GM20431 (cell line): ENCODE measurements around the gene SLC22A4.

Experiments used
- in situ Hi-C: fragments of 300-500 bp; cut with MseI, MboI; formaldehyde crosslinking; loops from one replicate; pipeline ENCODE4 v1.15.0; 2020; ENCODE audit warnings: low sequenced_read_pairs; ENCODE audit not compliant: unreplicated experiment

The SLC22A4 gene

DNA sequence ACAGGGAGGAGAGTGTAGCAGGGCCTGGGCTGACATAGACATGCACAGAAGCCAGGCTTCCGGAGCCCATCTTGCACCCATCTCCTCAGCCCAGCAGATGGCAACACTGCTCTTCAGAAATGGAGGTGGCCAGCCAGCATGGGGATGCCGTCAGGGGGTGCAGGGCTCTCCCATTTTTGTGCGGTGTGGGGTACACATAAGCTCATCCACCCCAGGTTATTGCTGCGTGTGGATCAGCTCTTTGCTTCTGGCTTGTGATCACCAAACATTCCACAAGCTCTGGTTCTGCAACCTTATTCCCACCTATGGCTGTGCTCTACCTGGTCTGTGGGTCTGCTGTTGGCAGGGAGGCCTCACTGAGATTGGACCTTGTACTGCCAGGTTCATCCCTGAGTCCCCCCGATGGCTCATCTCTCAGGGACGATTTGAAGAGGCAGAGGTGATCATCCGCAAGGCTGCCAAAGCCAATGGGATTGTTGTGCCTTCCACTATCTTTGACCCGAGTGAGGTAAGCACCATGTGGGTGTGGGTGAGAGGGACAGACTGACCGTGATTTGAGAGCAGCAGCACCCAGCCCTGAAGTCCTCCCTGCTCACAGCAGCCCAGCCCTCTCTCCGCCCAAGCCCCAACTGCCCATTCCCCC lies 92.6 kb downstream of the SLC22A4 start:
- in situ Hi-C loops, result loop anchor here (10.0 to 25.0 kb wide), 2 partner anchors 118 to 451 kb away; partner anchors contain the start of gene SHROOM1

DNA sequence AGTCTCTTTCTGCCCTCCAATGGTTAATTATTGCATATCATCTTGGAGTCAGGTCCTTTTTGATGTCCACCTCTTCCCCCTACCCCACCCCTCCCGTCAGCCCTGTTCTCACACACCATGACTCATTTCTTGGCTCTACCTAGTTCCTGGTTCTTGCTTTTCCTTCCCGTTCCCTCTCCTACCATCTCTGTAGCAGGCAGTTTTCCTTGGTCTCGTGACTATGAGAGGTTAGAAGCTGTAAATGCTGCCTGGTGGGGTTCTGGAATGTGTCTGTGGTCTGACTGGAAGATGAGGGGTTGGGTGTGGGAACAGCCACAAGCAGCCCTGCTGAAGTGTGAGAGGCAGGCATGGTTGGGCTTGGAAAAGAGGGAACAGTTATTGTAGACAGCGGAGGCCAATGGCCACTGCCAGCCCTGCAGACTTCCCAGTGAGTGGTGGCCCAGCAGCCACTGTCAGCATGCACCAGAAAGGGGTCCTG lies 93.5 kb downstream of the SLC22A4 start:
- in situ Hi-C loops, result loop anchor here (10.0 to 25.0 kb wide), 2 partner anchors 117 to 450 kb away; partner anchors contain the start of gene SHROOM1

DNA sequence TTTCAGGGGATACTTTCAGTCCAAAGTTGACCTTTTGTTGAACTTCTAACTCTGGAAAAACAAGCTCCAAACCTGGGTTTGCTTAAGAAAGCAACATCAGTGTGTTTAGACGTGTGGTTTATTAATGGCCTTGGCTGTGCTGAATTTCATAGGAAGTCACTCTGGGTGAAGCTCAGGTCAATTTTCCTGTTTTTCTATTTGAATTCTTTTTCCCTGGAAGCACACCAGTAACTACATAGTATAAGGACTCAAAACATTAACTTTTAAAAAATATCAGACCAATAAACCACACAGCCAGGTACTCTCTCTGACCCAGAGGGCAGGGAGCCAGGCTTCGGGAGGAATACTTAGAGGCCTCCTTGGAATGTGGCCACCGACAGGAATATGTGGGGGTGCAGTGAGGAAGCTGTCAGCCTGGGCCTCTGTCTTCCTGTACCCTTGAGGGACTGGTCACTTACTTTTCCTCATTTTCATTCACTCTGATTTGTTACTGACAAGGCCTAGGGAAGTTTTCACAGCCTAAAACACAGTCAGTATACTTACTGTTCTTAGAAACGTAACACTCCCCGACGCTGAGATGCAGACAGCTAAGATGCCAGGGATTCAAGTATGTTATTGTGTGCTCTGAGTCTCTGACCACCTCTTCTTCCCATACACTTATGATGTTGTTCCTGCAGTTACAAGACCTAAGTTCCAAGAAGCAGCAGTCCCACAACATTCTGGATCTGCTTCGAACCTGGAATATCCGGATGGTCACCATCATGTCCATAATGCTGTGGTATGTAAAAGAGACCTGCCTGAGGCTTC lies 94.3 kb downstream of the SLC22A4 start:
- in situ Hi-C loops, result loop anchor here (10.0 to 25.0 kb wide), 2 partner anchors 116 to 449 kb away; partner anchors contain the start of gene SHROOM1

DNA sequence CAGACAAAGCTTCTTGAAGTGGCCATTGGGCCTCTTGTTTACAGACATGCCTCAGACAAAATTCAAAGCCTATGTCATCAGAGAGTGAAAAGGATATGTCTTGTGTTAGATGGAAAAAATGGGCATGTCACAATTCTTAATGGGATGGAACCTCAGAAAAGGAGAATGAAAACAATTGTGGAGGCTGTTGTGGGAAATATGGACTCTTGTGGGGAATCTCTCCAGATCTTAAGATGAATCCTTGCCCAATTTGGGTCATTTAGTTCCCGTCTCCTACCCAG lies 94.8 kb downstream of the SLC22A4 start:
- in situ Hi-C loops, result loop anchor here (10.0 to 25.0 kb wide), 2 partner anchors 116 to 448 kb away; partner anchors contain the start of gene SHROOM1

DNA sequence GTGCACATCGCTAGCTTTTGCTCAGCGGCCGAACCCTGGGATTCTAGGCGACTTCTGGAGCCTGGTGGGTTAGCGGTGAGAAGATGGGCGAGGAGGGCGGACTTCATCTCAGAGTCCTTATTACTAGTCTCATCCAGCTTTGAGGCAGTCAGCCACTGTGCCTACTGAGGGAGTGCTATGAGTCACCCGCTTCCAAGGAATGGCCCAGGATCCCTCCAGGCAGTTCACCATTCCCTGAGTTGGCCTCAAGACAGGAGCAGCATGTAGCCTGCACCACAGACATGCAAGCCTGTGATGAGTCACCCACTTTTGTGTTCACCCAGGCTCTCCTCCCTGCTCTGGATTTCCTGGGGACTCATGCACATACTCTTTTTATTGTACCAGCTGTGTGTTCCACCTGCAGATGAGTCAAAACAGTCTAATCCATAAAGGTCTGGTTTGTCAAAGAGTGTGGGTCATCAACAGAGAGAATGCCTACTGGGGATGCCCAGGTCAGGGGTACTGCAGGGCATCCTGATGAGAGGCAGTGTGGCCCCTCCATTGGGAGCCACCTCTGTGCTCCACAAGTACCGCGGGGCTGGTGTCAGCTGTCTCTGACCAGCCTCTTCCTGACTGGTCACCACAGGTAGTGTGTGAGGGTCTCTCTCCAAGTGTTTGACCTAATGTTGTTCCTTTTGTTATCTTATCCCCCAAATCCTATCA lies 95.5 kb downstream of the SLC22A4 start:
- in situ Hi-C loops, result loop anchor here (10.0 to 25.0 kb wide), 2 partner anchors 115 to 448 kb away; partner anchors contain the start of gene SHROOM1

DNA sequence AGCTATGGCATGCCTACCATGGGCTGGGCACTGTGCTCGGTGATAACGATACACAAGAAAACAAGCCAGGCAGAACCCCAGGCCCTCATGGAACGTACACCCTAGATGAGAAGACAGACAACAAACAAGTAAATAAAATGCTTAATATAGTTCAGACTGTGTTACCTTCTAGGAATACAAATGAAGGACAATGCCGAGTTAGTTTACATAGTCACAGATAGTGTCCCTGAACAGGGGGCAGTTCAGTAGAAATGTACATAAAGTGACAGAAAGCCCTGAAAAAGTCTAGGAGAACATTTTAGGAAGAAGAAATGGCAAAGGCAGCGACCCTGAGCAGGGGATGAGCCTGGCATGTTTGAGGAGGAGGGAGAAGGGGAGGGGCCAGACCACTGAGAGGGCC lies 97.1 kb downstream of the SLC22A4 start:
- in situ Hi-C loops, result loop anchor here (25.0 kb wide), 1 partner anchor 446 kb away; the partner anchor contains the start of gene SHROOM1

DNA sequence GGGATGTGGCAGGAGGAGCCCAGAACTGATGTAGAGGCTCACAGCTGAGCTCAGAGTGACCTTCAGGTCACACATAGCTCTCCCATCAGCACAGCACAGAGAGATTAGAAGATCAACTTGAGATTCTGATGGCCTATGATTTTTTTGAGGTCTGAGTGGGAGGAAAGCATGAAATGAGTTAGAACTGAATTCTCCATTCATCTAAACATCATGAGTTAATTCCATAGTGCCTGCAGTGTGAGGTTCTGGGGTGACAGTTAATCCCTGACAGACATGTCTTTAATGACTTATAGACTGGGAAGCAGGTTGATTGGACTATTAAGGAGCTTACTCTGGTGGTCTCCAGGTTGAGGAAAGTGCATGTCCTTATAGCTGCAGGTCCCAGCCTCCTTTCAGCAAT lies 97.7 kb downstream of the SLC22A4 start:
- in situ Hi-C loops, result loop anchor here (25.0 kb wide), 1 partner anchor 445 kb away; the partner anchor contains the start of gene SHROOM1

DNA sequence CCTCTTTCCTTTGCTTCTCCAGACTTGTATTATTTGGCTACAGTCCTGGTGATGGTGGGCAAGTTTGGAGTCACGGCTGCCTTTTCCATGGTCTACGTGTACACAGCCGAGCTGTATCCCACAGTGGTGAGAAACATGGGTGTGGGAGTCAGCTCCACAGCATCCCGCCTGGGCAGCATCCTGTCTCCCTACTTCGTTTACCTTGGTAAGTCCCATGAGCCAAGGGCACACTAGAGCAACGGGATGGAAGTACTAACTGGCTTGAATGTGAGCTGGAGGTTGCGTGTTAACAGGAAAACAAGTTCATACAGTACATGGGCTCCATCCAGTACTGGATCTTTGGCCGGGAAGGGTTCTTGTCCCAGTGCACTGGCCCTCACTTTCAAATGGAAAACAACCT lies 98.2 kb downstream of the SLC22A4 start:
- in situ Hi-C loops, result loop anchor here (25.0 kb wide), 1 partner anchor 445 kb away; the partner anchor contains the start of gene SHROOM1

DNA sequence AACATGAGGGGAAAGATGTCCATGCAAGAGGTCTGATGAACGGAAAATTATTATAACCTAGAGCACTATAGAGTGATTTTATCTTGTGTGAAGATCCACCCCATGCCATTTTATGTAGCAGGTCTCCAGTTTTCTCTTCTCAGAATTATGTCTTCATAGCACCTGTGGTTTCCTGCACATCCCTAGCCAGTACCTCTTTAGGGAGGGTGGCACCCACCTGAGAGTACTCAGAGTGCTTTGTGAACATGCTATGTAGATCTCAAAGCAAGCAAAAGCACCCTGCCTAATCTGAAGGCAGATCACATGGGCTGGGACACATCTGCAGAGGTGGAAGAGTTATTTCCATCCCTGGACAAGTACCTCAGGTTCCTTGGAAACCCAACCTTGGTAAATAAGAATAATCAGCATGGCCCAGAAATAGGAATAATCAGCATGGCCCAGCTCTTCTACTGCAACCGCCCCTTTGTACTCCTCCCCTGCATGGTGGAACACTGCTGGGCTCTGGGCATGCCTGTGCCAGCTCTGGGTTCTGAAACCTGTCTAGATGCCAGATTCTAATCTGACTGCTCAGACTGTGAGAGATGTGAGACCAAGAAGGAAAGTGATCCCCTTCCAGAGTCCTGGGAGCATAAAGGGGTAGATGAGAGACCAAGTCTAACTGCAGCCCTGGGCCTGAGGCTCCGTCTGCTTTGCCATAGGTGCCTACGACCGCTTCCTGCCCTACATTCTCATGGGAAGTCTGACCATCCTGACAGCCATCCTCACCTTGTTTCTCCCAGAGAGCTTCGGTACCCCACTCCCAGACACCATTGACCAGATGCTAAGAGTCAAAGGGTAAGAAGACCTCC lies 99.0 kb downstream of the SLC22A4 start:
- in situ Hi-C loops, result loop anchor here (25.0 kb wide), 1 partner anchor 444 kb away; the partner anchor contains the start of gene SHROOM1
